Measurements from ENCODE around the gene OPA1. TPM values are rescaled to one million over a fixed set of nuclear protein-coding genes. Genes with fewer than 3 reads are reported as not detected.

OPA1 gene
- total and polyA plus RNA-seq, 2 of the 13 experiments (the other 11 are each of a cell fraction or from before 2014, with no cell fraction given) = 26.7 to 78.5 TPM

GRCh38 chr3:193592841-193593667, at the start of gene OPA1 (continued):
- TF ChIP-seq NRL (CRISPR knock-in tag; IDR thresholded peaks at IDR 0.05; ENCODE audit: borderline replicate concordance) (peak; percentile 93), MLLT10 (CRISPR knock-in tag; IDR thresholded peaks at IDR 0.05) (no peak), TFDP2 (CRISPR knock-in tag; IDR thresholded peaks at IDR 0.05) (peak; percentile 93), HNF1A (IDR thresholded peaks at IDR 0.05; ENCODE audit: low read depth) (peak; percentile 57; the same call in 1 of the 2 replicates), HNF1A (CRISPR knock-in tag; IDR thresholded peaks at IDR 0.05; ENCODE audit: borderline replicate concordance) (peak; percentile 76; the same call in 1 of the 2 replicates), ASH2L (IDR thresholded peaks at IDR 0.05; ENCODE audit: insufficient read length, low read depth, low read length) (peak; percentile 95), ZNF687 (CRISPR knock-in tag; IDR thresholded peaks at IDR 0.05) (peak; percentile 96), MBD4 (IDR thresholded peaks at IDR 0.05; ENCODE audit: borderline replicate concordance, low read length) (no peak), TERF1 (CRISPR knock-in tag; IDR thresholded peaks at IDR 0.05) (no peak)
- TF ChIP-seq, protein P1, sequence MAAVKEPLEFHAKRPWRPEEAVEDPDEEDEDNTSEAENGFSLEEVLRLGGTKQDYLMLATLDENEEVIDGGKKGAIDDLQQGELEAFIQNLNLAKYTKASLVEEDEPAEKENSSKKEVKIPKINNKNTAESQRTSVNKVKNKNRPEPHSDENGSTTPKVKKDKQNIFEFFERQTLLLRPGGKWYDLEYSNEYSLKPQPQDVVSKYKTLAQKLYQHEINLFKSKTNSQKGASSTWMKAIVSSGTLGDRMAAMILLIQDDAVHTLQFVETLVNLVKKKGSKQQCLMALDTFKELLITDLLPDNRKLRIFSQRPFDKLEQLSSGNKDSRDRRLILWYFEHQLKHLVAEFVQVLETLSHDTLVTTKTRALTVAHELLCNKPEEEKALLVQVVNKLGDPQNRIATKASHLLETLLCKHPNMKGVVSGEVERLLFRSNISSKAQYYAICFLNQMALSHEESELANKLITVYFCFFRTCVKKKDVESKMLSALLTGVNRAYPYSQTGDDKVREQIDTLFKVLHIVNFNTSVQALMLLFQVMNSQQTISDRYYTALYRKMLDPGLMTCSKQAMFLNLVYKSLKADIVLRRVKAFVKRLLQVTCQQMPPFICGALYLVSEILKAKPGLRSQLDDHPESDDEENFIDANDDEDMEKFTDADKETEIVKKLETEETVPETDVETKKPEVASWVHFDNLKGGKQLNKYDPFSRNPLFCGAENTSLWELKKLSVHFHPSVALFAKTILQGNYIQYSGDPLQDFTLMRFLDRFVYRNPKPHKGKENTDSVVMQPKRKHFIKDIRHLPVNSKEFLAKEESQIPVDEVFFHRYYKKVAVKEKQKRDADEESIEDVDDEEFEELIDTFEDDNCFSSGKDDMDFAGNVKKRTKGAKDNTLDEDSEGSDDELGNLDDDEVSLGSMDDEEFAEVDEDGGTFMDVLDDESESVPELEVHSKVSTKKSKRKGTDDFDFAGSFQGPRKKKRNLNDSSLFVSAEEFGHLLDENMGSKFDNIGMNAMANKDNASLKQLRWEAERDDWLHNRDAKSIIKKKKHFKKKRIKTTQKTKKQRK (IDR thresholded peaks at IDR 0.05; ENCODE audit: low read length) = no peak
- TF ChIP-seq, protein P2, sequence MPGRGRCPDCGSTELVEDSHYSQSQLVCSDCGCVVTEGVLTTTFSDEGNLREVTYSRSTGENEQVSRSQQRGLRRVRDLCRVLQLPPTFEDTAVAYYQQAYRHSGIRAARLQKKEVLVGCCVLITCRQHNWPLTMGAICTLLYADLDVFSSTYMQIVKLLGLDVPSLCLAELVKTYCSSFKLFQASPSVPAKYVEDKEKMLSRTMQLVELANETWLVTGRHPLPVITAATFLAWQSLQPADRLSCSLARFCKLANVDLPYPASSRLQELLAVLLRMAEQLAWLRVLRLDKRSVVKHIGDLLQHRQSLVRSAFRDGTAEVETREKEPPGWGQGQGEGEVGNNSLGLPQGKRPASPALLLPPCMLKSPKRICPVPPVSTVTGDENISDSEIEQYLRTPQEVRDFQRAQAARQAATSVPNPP (CRISPR knock-in tag; IDR thresholded peaks at IDR 0.05) = 0 out of 2 replicates have a peak, but pooled peaks have one; percentile 56
